ENCODE data around the gene KCNQ1OT1. TPM values are rescaled to one million over a fixed set of nuclear protein-coding genes. Genes with fewer than 3 reads are reported as not detected.

Gene KCNQ1OT1
- total RNA-seq, 1 experiment from 2014 or later: 2.4 TPM

GRCh38 chr11:2742611-2743426 is 43.0 kb upstream of the KCNQ1OT1 start:
- no peaks in the 10 kb centered on the region for H3K36me3 Mint-ChIP-seq
- no peaks in the 10 kb centered on the region for H3K9me3 Mint-ChIP-seq
- peaks cover 73% of the 10 kb centered on the region for H3K27me3 Mint-ChIP-seq (ENCODE audit: low read depth)
- no peak for TF ChIP-seq TEAD1 (CRISPR knock-in tag; IDR thresholded peaks at IDR 0.05)
- no peak for TF ChIP-seq NR3C1 (CRISPR knock-in tag; conservative IDR thresholded peaks at IDR 0.05; ENCODE audit: low read depth)
- no peak for TF ChIP-seq RELA (CRISPR knock-in tag; IDR thresholded peaks at IDR 0.05; ENCODE audit: borderline replicate concordance)
- TF ChIP-seq NFATC4 (CRISPR knock-in tag; IDR thresholded peaks at IDR 0.05): no peak
- TF ChIP-seq TEAD4 (CRISPR knock-in tag; IDR thresholded peaks at IDR 0.05): no peak
- no peak for TF ChIP-seq MYBL2 (CRISPR knock-in tag; IDR thresholded peaks at IDR 0.05)
- TF ChIP-seq, protein P1, sequence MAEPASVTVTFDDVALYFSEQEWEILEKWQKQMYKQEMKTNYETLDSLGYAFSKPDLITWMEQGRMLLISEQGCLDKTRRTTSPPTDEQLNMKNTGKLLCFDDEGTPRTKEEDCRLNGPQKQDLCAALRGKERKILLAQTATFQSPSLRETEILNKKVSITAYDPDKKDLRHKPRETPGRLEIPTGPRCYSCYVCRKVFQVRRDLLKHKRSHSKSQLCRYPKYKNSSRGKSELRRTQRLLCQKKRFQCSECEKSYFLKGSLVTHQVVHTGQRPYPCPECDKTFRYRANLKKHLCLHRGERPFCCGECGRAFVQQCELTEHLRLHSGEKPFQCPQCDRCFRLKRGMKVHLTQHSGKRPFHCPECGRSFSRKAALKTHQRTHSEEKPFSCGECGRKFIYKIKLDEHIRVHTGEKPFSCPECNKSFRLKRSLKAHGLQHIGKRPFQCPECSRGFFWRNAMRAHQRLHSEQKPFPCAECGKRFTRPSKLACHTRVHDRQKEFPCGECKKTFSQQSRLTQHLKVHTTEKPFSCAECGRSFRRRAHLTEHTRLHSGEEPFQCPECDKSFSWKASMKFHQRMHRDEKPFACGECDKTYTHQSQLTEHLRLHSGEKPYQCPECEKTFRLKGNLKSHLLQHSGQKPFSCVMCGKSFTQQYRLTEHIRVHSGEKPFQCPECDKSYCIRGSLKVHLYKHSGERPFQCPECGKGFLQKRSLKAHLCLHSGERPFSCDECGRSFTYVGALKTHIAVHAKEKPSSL (CRISPR knock-in tag; conservative IDR thresholded peaks at IDR 0.05): no peak
- TF ChIP-seq, protein P2, sequence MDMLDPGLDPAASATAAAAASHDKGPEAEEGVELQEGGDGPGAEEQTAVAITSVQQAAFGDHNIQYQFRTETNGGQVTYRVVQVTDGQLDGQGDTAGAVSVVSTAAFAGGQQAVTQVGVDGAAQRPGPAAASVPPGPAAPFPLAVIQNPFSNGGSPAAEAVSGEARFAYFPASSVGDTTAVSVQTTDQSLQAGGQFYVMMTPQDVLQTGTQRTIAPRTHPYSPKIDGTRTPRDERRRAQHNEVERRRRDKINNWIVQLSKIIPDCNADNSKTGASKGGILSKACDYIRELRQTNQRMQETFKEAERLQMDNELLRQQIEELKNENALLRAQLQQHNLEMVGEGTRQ (CRISPR knock-in tag; IDR thresholded peaks at IDR 0.05): no peak
- TF ChIP-seq, protein P3, sequence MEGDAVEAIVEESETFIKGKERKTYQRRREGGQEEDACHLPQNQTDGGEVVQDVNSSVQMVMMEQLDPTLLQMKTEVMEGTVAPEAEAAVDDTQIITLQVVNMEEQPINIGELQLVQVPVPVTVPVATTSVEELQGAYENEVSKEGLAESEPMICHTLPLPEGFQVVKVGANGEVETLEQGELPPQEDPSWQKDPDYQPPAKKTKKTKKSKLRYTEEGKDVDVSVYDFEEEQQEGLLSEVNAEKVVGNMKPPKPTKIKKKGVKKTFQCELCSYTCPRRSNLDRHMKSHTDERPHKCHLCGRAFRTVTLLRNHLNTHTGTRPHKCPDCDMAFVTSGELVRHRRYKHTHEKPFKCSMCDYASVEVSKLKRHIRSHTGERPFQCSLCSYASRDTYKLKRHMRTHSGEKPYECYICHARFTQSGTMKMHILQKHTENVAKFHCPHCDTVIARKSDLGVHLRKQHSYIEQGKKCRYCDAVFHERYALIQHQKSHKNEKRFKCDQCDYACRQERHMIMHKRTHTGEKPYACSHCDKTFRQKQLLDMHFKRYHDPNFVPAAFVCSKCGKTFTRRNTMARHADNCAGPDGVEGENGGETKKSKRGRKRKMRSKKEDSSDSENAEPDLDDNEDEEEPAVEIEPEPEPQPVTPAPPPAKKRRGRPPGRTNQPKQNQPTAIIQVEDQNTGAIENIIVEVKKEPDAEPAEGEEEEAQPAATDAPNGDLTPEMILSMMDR (IDR thresholded peaks at IDR 0.05): no peak
- TF ChIP-seq ETV6 (CRISPR knock-in tag; IDR thresholded peaks at IDR 0.05): no peak
- no peak for TF ChIP-seq ZBTB21 (CRISPR knock-in tag; IDR thresholded peaks at IDR 0.05; ENCODE audit: borderline replicate concordance)
- TF ChIP-seq, protein P4, sequence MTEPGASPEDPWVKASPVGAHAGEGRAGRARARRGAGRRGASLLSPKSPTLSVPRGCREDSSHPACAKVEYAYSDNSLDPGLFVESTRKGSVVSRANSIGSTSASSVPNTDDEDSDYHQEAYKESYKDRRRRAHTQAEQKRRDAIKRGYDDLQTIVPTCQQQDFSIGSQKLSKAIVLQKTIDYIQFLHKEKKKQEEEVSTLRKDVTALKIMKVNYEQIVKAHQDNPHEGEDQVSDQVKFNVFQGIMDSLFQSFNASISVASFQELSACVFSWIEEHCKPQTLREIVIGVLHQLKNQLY (CRISPR knock-in tag; IDR thresholded peaks at IDR 0.05): no peak
- TF ChIP-seq SMAD3 (CRISPR knock-in tag; IDR thresholded peaks at IDR 0.05; ENCODE audit: borderline replicate concordance): no peak
- TF ChIP-seq, protein P5, sequence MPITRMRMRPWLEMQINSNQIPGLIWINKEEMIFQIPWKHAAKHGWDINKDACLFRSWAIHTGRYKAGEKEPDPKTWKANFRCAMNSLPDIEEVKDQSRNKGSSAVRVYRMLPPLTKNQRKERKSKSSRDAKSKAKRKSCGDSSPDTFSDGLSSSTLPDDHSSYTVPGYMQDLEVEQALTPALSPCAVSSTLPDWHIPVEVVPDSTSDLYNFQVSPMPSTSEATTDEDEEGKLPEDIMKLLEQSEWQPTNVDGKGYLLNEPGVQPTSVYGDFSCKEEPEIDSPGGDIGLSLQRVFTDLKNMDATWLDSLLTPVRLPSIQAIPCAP (CRISPR knock-in tag; IDR thresholded peaks at IDR 0.05): no peak
- TF ChIP-seq, protein P6, sequence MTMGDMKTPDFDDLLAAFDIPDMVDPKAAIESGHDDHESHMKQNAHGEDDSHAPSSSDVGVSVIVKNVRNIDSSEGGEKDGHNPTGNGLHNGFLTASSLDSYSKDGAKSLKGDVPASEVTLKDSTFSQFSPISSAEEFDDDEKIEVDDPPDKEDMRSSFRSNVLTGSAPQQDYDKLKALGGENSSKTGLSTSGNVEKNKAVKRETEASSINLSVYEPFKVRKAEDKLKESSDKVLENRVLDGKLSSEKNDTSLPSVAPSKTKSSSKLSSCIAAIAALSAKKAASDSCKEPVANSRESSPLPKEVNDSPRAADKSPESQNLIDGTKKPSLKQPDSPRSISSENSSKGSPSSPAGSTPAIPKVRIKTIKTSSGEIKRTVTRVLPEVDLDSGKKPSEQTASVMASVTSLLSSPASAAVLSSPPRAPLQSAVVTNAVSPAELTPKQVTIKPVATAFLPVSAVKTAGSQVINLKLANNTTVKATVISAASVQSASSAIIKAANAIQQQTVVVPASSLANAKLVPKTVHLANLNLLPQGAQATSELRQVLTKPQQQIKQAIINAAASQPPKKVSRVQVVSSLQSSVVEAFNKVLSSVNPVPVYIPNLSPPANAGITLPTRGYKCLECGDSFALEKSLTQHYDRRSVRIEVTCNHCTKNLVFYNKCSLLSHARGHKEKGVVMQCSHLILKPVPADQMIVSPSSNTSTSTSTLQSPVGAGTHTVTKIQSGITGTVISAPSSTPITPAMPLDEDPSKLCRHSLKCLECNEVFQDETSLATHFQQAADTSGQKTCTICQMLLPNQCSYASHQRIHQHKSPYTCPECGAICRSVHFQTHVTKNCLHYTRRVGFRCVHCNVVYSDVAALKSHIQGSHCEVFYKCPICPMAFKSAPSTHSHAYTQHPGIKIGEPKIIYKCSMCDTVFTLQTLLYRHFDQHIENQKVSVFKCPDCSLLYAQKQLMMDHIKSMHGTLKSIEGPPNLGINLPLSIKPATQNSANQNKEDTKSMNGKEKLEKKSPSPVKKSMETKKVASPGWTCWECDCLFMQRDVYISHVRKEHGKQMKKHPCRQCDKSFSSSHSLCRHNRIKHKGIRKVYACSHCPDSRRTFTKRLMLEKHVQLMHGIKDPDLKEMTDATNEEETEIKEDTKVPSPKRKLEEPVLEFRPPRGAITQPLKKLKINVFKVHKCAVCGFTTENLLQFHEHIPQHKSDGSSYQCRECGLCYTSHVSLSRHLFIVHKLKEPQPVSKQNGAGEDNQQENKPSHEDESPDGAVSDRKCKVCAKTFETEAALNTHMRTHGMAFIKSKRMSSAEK (CRISPR knock-in tag; IDR thresholded peaks at IDR 0.05; ENCODE audit: borderline replicate concordance): no peak
- TF ChIP-seq CREB1 (CRISPR knock-in tag; IDR thresholded peaks at IDR 0.05): no peak
- TF ChIP-seq ATF1 (CRISPR knock-in tag; IDR thresholded peaks at IDR 0.05): no peak
- H3K4me3 Mint-ChIP-seq: no peak overlapping the region
- CTCF ChIA-PET: interaction anchor here (0.7 to 3.3 kb wide), 3 partner anchors 149 to 910 kb away, joined by 4 to 9 read pairs (median 4); no protein-coding TSS in a partner anchor
- ATAC-seq: no peak
- POLR2A ChIA-PET: no interaction called here
- H3K4me1 Mint-ChIP-seq: no peaks in the 10 kb centered on the region
- DNase-seq (ENCODE audit: low spot score): no peak
- H3K27ac Mint-ChIP-seq: no peak overlapping the region
